Uterus (tissue), 4 donors: Measurements from ENCODE around the gene HNRNPM. TPM values are rescaled to one million over a fixed set of nuclear protein-coding genes. Genes with fewer than 3 reads are reported as not detected.
A peak's percentile ranks its signal among the peaks of the same experiment; 100 is the strongest.
"Not testable (repeated sequence)": the region's sequence is repeated elsewhere in the genome, so short reads cannot be mapped to it uniquely, and the experiment has no call there.

ENCODE experiments used
- DNase-seq, 2 donors: peaks; one replicate each; pipeline ENCODE4 v3.0.0-alpha.2; 2019 to 2020
- H3K27ac ChIP-seq, 2 donors: fragments of 200-600 bp; sonication (generic); 1 replicate in 1 of 2; 2 replicates in 1 of 2; pipeline ENCODE4 v1.5.1; 2016 to 2018
- H3K27me3 ChIP-seq, 2 donors: fragments of 200-600 bp; sonication (generic); one replicate each; pipeline ENCODE4 v1.5.1; 2018 to 2019; ENCODE audit warnings: control low read depth in 1 of 2
- H3K36me3 ChIP-seq, 2 donors: fragments of 200-600 bp; sonication (generic); one replicate each; pipeline ENCODE4 v1.5.1; 2019; ENCODE audit warnings: control low read depth in 1 of 2
- H3K4me1 ChIP-seq, 2 donors: fragments of 200-600 bp; sonication (generic); one replicate each; pipeline ENCODE4 v1.5.1; 2018 to 2019; ENCODE audit warnings: control low read depth in 1 of 2
- H3K4me3 ChIP-seq, 2 donors: fragments of 200-600 bp; sonication (generic); 1 replicate in 1 of 2; 2 replicates in 1 of 2; pipeline ENCODE4 v1.5.1; 2018 to 2019; ENCODE audit warnings: mild to moderate bottlenecking in 1 of 2
- H3K9me3 ChIP-seq, 2 donors: fragments of 200-600 bp; sonication (generic); one replicate each; pipeline ENCODE4 v1.5.1; 2019; ENCODE audit warnings: control low read depth in 1 of 2
- POLR2A ChIP-seq, 2 donors: fragments of 450-650 bp; IDR thresholded peaks; one replicate each; pipeline ENCODE4 v1.6.1; 2016; ENCODE audit warnings: antibody characterized with exemption in 2 of 2, mild to moderate bottlenecking in 1 of 2, moderate library complexity in 1 of 2
- intact Hi-C: fragments of 100-400 bp; cut with DNase I; formaldehyde crosslinking; loops from one replicate; pipeline ENCODE4 v1.15.1; 2023; ENCODE audit warnings: low total_unique reads
- total RNA-seq, 4 donors: library from RNA; depleted of rRNA in 3 of 4; stranded (reverse); fragments of >200 nt in 3 of 4; gene quantifications; one replicate each; pipeline versions ENCODE4 v1.1.0 to v1.2.4, GENCODE V29; 2014 to 2023
- TF ChIP-seq, protein P1 (sequence below), 4 experiments: fragments of 200-600 bp in 2 of 4; fragments of 450-650 bp in 2 of 4; sonication (generic) in 2 of 4; IDR thresholded peaks; one replicate each; pipeline ENCODE4 v1.5.1; 2016 to 2019; ENCODE audit warnings: antibody characterized with exemption in 4 of 4, mild to moderate bottlenecking in 2 of 4, moderate library complexity in 1 of 4
- donor health status: DM: yes; HTN: yes; CAD: no.

HNRNPM gene
- total RNA-seq, 4 donors from 2014 or later, result 50.3 to 186 (median 98.5) TPM

DNA sequence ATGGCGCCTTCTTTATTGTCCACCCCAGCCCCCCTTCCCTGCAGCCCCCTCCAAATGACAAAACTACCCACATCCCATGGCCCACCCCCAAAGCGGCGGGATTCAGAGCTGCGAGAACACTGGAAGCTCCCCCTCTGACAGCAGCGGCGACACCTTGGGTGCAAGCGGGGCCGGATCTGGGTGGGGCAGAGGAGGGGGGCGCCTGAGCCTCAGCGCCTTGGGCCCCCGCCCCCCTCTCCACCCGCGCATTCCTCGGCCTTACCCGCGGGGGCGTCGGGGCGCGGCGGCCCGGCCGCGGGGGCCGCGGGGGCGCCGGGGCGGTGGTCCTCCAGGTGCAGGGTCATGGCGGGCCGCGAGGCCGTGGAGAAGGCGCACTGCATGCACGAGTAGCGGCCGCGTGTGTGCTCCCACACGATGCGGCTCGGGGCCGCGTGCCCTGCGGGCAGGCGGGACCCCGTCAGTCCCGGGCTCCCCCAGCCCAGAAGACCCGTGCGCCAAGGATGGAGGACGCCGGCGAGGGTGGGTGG, 65.9 kb downstream of the HNRNPM start:
- no peak for DNase-seq
- Histone ChIP-seq H3K27ac (no peak overlapping the region), H3K27me3 (no peaks in the 10 kb centered on the region), H3K4me3 (no peak overlapping the region), H3K9me3 (no peaks in the 10 kb centered on the region), H3K4me1 (no peaks in the 10 kb centered on the region), H3K36me3 (no peaks in the 10 kb centered on the region)
- TF ChIP-seq, protein P1, sequence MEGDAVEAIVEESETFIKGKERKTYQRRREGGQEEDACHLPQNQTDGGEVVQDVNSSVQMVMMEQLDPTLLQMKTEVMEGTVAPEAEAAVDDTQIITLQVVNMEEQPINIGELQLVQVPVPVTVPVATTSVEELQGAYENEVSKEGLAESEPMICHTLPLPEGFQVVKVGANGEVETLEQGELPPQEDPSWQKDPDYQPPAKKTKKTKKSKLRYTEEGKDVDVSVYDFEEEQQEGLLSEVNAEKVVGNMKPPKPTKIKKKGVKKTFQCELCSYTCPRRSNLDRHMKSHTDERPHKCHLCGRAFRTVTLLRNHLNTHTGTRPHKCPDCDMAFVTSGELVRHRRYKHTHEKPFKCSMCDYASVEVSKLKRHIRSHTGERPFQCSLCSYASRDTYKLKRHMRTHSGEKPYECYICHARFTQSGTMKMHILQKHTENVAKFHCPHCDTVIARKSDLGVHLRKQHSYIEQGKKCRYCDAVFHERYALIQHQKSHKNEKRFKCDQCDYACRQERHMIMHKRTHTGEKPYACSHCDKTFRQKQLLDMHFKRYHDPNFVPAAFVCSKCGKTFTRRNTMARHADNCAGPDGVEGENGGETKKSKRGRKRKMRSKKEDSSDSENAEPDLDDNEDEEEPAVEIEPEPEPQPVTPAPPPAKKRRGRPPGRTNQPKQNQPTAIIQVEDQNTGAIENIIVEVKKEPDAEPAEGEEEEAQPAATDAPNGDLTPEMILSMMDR (IDR thresholded peaks at IDR 0.05), result no peak
- intact Hi-C loops, result no loop called here

DNA sequence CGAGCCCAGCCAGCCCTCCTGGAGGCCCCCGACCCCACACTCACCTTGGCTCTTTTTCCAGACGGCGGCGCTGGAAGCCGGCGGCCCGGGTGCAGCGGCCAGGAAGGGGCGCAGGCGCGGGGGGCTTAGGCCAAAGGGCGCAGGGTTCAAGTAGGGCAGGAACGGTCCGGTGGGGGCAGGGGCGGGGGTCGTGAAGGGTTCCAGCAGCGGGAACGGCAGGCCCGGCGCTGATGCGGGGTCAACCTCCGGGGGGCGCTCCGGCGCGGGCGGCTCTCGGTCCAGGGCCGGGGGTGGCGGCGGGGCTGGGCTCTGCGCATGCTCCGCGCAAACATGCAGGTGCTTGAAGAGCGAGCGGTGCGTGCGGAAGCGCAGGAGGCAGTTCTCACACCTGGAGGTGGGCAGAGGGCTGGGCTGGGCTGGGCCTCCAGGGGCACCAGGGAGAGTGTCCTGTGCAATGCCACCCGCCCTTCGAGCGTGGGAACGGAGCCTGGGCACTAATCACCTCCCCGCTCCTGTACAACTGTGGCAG, 66.9 kb downstream of the HNRNPM start:
- no peaks in the 10 kb centered on the region for H3K9me3 ChIP-seq
- intact Hi-C loops, result no loop called here
- TF ChIP-seq POLR2A (IDR thresholded peaks at IDR 0.05), result no peak
- TF ChIP-seq, protein P1 (IDR thresholded peaks at IDR 0.05), result no peak
- no peak for DNase-seq
- no peaks in the 10 kb centered on the region for H3K4me1 ChIP-seq
- H3K27me3 ChIP-seq, result no peaks in the 10 kb centered on the region
- no peaks in the 10 kb centered on the region for H3K36me3 ChIP-seq
- no peak overlapping the region for H3K4me3 ChIP-seq
- peak overlapping the region in 1 of 2 donors; percentile 3 for H3K27ac ChIP-seq

DNA sequence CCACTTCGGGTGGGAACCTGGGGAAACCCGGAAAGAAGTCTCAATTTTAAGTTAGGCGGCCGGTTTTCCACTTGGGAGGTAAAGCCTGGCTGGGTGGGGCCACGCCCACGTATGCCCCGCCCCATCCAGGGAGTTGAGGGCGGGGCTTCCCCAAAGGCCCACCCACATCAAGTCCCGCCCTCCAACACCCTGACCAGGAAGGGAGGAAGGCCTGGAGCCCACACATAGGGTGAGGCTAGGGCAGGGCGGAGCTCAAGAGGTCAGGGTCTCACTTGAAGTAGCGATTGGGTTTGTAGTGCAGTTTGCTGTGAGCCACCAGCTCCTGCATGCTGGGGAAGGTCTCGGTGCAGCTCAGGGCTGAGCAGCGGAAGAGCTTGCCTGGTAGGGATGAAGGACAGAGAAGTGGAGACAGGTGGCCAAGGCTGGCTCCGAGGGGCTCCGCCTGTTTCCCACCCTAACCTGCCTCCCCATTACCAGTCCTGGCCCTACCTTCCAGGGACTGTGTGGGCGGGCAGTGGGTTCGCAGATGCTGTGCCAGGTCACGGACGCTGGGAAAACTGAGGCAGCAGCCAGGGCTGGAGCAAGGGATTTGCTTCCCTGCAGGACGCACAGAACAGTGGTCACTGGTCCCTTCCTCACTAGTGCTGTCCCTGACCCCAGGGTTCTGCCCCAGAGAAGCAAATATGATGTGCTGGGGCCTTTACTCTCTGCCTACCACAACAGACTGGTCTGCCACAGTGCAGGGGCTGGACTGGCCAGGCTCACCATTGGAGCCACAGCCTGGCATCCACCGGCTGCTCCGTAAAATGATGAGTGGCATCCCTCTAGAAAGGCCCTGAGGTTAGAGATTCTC, 67.6 kb downstream of the HNRNPM start:
- DNase-seq, result no peak
- intact Hi-C loops, result no loop called here
- Histone ChIP-seq H3K36me3 (no peaks in the 10 kb centered on the region), H3K4me3 (no peak overlapping the region), H3K4me1 (no peaks in the 10 kb centered on the region), H3K27me3 (no peaks in the 10 kb centered on the region), H3K27ac (peak overlapping the region; percentile 99 to 100), H3K9me3 (no peaks in the 10 kb centered on the region)
- no peak for TF ChIP-seq POLR2A (IDR thresholded peaks at IDR 0.05)

DNA sequence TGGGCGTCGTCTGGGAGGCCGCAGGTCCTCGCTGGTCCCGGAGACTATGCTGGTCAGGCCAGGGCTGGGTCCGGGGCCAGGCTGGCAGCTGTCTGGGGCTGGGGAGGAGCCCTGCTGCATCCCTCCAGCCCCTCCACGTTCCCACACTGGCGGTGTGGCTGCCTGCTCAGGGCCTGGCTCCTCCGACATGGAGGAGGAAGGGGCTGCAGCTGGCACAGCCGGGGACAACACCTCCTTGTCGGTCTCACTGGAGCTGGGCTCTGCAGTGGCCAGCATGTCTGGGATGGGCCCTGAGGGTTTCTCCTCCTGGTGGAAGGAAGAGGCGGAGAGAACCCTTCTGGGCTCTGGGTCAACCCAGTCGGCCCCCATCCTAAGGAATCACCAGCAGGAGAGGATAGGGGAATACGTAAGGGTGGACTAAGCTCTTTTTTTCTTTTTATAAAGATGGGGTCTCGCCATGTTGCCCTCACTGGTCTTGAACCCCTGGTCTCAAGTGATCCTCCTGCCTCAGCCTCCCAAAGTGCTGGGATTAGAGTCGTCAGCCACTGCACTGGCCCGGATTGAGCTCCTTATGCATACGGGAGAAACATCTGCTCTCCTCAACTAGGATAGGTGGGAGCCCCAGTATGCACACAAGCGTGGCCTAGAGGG, 68.4 kb downstream of the HNRNPM start:
- no peak for DNase-seq
- Histone ChIP-seq H3K4me3 (peak overlapping the region; percentile 65 to 92), H3K9me3 (no peaks in the 10 kb centered on the region), H3K4me1 (no peaks in the 10 kb centered on the region), H3K27ac (peak overlapping the region; percentile 99 to 100), H3K36me3 (no peaks in the 10 kb centered on the region), H3K27me3 (no peaks in the 10 kb centered on the region)
- intact Hi-C loops, result no loop called here
- TF ChIP-seq, protein P1 (IDR thresholded peaks at IDR 0.05), result no peak
- TF ChIP-seq POLR2A (IDR thresholded peaks at IDR 0.05), result no peak

DNA sequence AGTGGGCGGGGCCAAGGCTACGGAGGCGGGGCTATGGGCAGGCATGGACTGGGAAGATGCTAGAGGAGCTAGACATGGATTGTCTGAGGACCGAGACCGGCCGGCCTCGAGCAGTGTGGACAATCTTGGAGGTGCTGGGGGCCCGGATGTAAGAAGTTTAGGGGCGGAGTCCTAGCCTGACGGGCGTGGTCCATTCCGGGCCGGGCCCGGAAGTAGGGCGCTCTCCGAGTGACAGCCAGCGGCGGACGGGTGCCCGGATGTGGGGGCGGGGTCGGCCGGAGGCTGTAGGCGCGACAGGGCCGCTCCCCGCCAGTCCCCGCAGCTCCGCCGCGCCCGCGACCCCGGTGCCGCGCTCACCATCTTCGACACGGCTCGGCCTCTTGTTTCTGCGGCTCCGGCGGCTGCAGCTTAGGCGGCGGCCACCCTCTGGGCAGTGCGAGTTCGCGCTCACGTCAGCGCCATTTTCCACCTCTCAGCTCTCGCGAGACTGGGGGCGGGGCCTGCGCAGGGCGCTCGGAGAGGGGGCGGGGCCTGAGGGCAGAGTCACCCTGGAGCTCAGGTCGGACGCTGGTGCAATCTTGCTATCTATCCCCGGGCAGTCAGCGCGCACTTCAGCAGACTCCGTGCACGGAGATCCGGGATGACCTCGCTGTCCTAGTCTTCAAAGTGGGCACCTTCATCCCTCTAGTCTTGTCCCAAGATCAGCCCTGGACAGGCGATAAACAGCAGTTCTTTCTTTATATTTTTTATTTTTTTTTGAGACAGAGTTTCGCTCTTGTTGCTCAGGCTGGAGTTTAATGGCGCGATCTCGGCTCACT, 69.1 kb downstream of the HNRNPM start, which contains the start of gene ZNF414:
TSS of gene ZNF414 (minus strand) at position 481 of the 818 bp plus-strand sequence. CDS start at position 360, 121 bp downstream.
- Histone ChIP-seq H3K27ac (peak within 1 kb of the TSS; percentile 99 to 100), H3K4me1 (no peaks in the 10 kb centered on the region), H3K4me3 (peak within 1 kb of the TSS; percentile 65 to 92), H3K9me3 (no peaks in the 10 kb centered on the region), H3K27me3 (no peaks in the 10 kb centered on the region), H3K36me3 (no peaks in the 10 kb centered on the region)
- peak; percentile 81 to 83 for TF ChIP-seq POLR2A (IDR thresholded peaks at IDR 0.05)
- TF ChIP-seq, protein P1 (IDR thresholded peaks at IDR 0.05), result peak in 1 of 4 experiments; percentile 10
- DNase-seq, result peak; percentile 97 to 98
- intact Hi-C loops, result no loop called here

DNA sequence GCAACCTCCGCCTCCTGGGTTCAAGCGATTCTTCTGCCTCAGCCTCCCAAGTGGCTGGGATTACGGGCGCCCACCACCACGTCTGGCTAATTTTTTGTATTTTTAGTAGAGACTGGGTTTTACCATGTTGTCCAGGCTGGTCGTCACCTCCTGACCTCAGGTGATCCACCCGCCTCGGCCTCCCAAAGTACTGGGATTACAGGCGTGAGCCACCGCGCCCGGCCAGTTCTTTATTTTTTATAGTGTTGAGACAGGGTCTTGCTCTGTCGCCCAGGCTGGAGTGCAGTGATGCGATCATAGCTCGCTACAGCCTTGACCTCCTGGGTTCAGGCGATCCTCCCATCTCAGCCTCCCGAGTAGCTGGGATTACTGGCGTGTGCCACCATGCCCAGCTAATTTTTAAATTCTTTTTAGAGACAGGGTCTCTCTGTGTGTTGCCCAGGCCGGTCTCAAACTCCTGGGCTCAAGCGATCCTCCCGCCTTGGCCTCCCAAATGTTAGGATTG, 69.8 kb downstream of the HNRNPM start:
- H3K27ac ChIP-seq, result peak overlapping the region; percentile 99 to 100
- DNase-seq, H3K4me1 ChIP-seq, H3K36me3 ChIP-seq, intact Hi-C loops, H3K27me3 ChIP-seq, H3K9me3 ChIP-seq: not testable (repeated sequence)
- peak overlapping the region; percentile 65 to 92 for H3K4me3 ChIP-seq
